Endothelial cell of umbilical vein (primary cell): ENCODE measurements around the gene MCIDAS.

ENCODE experiments used
- CTCF ChIP-seq, 2 donors: IDR thresholded peaks; 1 replicate in 1 of 2; 2 replicates in 1 of 2; pipeline ENCODE4 v1.5.1; 2011; ENCODE audit warnings: low read length in 2 of 2, mild to moderate bottlenecking in 2 of 2, moderate library complexity in 2 of 2, control low read depth in 1 of 2, inconsistent platforms in 1 of 2, low read depth in 1 of 2; ENCODE audit not compliant: insufficient read depth in 1 of 2; ENCODE audit errors: extremely low read depth in 1 of 2
- EZH2 ChIP-seq: IDR thresholded peaks from 2 replicates; pipeline ENCODE4 v1.6.1; 2012; ENCODE audit warnings: borderline replicate concordance, low read depth, mild to moderate bottlenecking, moderate library complexity, low read length, inconsistent platforms; ENCODE audit not compliant: severe bottlenecking
- POLR2A ChIP-seq: IDR thresholded peaks from 2 replicates; pipeline ENCODE4 v1.6.1; 2012; ENCODE audit warnings: low read depth, mild to moderate bottlenecking, control low read depth, low read length
- POLR2AphosphoS5 ChIP-seq: IDR thresholded peaks from 2 replicates; pipeline ENCODE4 v1.6.1; 2012; ENCODE audit warnings: low read depth, mild to moderate bottlenecking, control low read depth, low read length, moderate library complexity; ENCODE audit not compliant: insufficient read depth

- no peak for TF ChIP-seq CTCF (IDR thresholded peaks at IDR 0.05; ENCODE audit: extremely low read depth in 1 of 2, insufficient read depth in 1 of 2, low read depth in 1 of 2, low read length in 2 of 2)
- TF ChIP-seq POLR2AphosphoS5: no peak
- no peak for TF ChIP-seq POLR2A
- peak; percentile 76 for TF ChIP-seq EZH2
Measured at GRCh38 chr5:55176176-55176818, 50.8 kb downstream of the MCIDAS start.
